ENCODE measurements around the gene POLH. TPM values are rescaled to one million over a fixed set of nuclear protein-coding genes. Genes with fewer than 3 reads are reported as not detected.
"Not testable (repeated sequence)": the region's sequence is repeated elsewhere in the genome, so short reads cannot be mapped to it uniquely, and the experiment has no call there.

The POLH gene
- total RNA-seq, 4 donors from 2014 or later, result 7.1 to 12.6 (median 10.2) TPM

DNA sequence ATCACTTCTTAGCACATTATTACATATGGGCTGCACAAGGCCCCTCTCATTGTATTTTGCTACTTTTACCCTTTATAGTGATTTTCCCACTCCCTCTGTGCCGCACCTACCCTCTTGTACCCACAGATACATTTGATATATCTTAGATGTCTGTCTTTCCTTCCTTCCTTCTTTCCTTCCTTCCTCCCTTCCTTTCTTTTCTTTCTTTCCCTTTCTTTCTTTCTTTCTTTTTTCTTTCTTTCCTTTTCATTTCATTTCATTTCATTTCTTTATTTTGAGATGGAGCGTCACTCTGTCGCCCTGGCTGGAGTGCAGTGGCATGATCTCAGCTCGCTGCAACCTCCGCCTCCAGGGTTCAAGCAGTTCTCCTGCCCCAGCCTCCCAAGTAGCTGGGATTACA lies 12.2 kb downstream of the POLH start:
- DNase-seq, result no peak
- Histone ChIP-seq H3K27ac (no peak overlapping the region), H3K9me3 (no peaks in the 10 kb centered on the region), H3K27me3 (no peaks in the 10 kb centered on the region), H3K4me3 (no peak overlapping the region), H3K4me1 (no peaks in the 10 kb centered on the region), H3K36me3 (peaks cover 0 to 59% (median 0%) of the 10 kb centered on the region in 3 donors)
- TF ChIP-seq, protein P1, sequence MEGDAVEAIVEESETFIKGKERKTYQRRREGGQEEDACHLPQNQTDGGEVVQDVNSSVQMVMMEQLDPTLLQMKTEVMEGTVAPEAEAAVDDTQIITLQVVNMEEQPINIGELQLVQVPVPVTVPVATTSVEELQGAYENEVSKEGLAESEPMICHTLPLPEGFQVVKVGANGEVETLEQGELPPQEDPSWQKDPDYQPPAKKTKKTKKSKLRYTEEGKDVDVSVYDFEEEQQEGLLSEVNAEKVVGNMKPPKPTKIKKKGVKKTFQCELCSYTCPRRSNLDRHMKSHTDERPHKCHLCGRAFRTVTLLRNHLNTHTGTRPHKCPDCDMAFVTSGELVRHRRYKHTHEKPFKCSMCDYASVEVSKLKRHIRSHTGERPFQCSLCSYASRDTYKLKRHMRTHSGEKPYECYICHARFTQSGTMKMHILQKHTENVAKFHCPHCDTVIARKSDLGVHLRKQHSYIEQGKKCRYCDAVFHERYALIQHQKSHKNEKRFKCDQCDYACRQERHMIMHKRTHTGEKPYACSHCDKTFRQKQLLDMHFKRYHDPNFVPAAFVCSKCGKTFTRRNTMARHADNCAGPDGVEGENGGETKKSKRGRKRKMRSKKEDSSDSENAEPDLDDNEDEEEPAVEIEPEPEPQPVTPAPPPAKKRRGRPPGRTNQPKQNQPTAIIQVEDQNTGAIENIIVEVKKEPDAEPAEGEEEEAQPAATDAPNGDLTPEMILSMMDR (IDR thresholded peaks at IDR 0.05), result no peak
- TF ChIP-seq POLR2A (IDR thresholded peaks at IDR 0.05), result no peak

DNA sequence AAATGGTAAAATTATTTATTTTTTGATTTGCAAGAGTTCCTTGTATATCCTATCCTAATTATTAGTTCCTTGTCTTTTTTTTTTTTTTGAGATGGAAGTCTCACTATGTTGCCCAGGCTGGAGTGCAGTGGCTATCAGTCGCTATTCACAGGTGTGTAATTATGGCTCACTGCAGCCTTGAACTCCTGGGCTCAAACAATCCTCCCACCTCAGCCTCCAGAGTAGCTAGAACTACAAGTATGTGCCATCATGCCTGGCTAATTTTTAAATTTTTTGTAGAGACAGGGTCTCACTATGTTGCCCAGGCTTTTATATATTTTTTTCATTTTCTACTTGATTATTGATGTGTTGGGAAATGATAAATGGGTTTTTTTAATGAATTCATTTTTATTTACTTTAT lies 13.6 kb downstream of the POLH start:
- not testable (repeated sequence) for H3K27me3 ChIP-seq, H3K4me3 ChIP-seq, H3K4me1 ChIP-seq, H3K9me3 ChIP-seq, H3K27ac ChIP-seq, DNase-seq
- H3K36me3 ChIP-seq, result peaks cover 0 to 45% (median 0%) of the 10 kb centered on the region in 3 donors

DNA sequence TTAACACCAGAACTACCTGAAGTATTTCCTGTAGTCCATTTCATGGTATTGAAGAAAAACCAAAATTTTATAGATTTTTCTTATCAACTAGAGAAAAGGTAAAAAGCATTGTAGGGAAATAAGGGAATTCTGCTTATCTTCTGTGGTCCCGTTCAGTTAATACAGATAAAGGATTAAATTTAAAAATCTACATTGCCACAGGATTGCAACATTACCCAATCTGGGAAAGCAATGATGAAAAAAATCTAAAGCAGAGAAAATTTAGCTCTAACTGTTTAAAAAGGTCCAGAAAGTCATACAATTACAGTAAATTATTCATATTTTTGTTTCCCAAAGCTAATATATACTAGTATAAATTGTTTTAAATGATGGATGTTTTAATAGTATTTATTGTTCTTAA lies 18.0 kb downstream of the POLH start:
- H3K27me3 ChIP-seq, result no peaks in the 10 kb centered on the region
- H3K4me1 ChIP-seq, result no peaks in the 10 kb centered on the region
- H3K9me3 ChIP-seq, result no peaks in the 10 kb centered on the region
- peaks cover 0 to 24% (median 0%) of the 10 kb centered on the region in 3 donors for H3K36me3 ChIP-seq
- TF ChIP-seq, protein P1 (IDR thresholded peaks at IDR 0.05), result no peak
- TF ChIP-seq POLR2A (IDR thresholded peaks at IDR 0.05), result no peak
- DNase-seq, result no peak
- H3K4me3 ChIP-seq, result no peak overlapping the region
- no peak overlapping the region for H3K27ac ChIP-seq

DNA sequence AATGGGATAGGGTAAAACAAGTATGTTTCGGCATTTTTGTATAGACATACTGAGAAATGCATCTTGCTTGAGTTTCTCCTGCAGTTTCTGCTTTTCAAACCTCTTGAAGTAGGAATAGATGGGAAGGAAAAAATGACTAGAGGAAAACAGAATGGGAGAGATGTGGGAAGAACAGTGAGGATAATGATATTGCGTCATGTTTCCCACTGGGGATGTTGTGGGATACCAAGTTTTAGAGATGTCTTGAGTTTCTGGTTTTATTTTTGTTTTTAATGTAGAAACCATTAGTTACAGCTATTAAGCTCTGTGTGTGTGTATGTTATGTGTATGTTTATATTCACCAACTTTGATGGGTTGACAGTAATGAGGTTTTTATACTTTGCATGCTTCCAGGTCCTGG lies 24.6 kb downstream of the POLH start:
- TF ChIP-seq, protein P1 (IDR thresholded peaks at IDR 0.05), result no peak
- no peak for TF ChIP-seq POLR2A (IDR thresholded peaks at IDR 0.05)
- Histone ChIP-seq H3K27ac (no peak overlapping the region), H3K9me3 (no peaks in the 10 kb centered on the region), H3K4me3 (no peak overlapping the region), H3K4me1 (no peaks in the 10 kb centered on the region), H3K36me3 (peaks cover 0 to 51% (median 0%) of the 10 kb centered on the region in 3 donors), H3K27me3 (no peaks in the 10 kb centered on the region)
- no peak for DNase-seq

DNA sequence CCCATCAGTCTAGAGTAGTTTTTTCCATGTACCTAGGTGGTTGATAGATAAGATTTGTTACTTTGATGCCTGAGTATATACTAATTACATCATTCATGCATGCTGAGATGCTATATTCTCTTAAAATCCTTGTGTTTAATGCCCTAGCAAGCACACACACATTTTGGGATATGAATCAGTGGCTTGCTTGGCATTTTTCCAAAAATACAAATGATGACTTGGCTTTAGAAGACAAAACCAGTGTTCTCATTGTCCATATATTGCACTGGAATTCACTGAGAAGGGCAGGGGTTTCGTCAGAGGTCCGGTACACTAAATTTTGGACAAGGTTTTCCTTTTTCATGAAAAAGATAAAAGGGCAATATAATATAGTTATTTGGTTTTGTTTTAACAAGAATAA lies 28.2 kb downstream of the POLH start:
- Histone ChIP-seq H3K27me3 (no peaks in the 10 kb centered on the region), H3K27ac (no peak overlapping the region), H3K4me3 (no peak overlapping the region), H3K4me1 (no peaks in the 10 kb centered on the region), H3K9me3 (no peaks in the 10 kb centered on the region), H3K36me3 (peaks cover 0 to 51% (median 0%) of the 10 kb centered on the region in 3 donors)
- no peak for DNase-seq
- TF ChIP-seq, protein P1 (IDR thresholded peaks at IDR 0.05), result no peak
- no peak for TF ChIP-seq POLR2A (IDR thresholded peaks at IDR 0.05)

DNA sequence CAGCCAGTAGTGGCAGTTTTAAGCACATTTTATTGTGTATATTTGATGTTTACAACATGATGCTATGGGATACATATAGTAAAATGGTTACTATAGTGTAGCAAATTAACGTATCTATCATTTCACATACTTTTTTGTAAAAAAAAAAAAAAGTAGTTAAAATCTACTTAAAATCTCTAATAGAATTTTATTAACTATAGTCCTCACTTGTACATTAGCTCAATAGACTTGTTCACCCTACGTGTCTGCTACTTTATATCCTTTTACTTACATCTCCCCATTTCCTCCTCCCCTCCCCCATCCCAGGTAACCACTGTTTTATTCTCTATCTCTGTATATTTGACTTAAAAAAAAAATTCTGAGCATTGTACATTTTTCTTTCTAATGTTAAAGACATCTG lies 30.0 kb downstream of the POLH start:
- peaks cover 0 to 57% (median 0%) of the 10 kb centered on the region in 3 donors for H3K36me3 ChIP-seq
- no peaks in the 10 kb centered on the region for H3K9me3 ChIP-seq
- DNase-seq, result no peak
- TF ChIP-seq, protein P1 (IDR thresholded peaks at IDR 0.05), result no peak
- TF ChIP-seq POLR2A (IDR thresholded peaks at IDR 0.05), result no peak
- H3K4me1 ChIP-seq, result no peaks in the 10 kb centered on the region
- H3K4me3 ChIP-seq, result no peak overlapping the region
- no peak overlapping the region for H3K27ac ChIP-seq
- no peaks in the 10 kb centered on the region for H3K27me3 ChIP-seq
